GM10266 (cell line): ENCODE measurements around the gene ZCCHC24.

Source experiments
- DNase-seq: peaks from one replicate; pipeline ENCODE4 v3.0.0; 2012; ENCODE audit errors: extremely low spot score
- TF ChIP-seq, protein P1 (sequence below): IDR thresholded peaks from 2 replicates; pipeline ENCODE4 v1.5.1; 2012; ENCODE audit warnings: mild to moderate bottlenecking, low read depth; ENCODE audit not compliant: control insufficient read depth, insufficient read depth; ENCODE audit errors: missing control alignments

ZCCHC24 gene

DNA sequence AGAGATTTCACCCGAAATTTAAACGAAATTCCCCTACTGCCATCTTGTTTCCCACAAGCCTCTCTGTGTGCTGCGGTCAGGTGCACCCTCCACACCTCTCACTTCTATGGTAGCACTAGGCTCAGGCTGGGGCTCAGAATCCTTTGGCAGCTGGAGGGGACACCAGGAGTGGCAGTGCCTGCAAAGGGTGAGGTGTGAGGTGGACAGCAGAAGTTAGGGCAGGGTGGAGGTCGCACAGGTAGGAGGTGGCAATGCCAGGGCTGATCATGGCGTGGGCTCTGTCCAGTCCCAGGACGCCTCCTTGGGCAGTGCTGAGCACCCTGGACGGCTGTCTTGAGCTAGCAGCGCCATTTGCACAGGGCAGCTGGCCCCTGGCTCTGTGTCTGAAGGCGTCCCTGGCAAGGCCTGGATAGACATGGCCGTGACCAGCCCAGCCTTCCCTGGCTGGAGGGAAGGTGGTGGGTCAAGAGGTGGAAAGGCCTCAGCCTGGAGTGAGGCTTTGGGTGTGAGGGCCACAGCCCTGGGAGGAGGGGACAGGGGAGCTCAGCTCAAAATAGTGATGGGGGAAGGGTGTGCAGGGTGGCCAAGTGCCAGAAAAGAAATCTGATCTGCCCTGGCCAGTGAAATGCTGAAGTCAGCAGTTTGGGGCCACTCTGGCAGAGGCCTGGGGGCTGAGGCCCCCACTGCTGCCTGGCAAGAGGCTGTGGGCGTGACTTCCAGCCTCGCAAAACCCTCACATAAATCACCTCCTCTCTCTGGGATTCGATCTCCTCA, 40.0 kb downstream of the ZCCHC24 start:
- no peak for DNase-seq
- TF ChIP-seq, protein P1, sequence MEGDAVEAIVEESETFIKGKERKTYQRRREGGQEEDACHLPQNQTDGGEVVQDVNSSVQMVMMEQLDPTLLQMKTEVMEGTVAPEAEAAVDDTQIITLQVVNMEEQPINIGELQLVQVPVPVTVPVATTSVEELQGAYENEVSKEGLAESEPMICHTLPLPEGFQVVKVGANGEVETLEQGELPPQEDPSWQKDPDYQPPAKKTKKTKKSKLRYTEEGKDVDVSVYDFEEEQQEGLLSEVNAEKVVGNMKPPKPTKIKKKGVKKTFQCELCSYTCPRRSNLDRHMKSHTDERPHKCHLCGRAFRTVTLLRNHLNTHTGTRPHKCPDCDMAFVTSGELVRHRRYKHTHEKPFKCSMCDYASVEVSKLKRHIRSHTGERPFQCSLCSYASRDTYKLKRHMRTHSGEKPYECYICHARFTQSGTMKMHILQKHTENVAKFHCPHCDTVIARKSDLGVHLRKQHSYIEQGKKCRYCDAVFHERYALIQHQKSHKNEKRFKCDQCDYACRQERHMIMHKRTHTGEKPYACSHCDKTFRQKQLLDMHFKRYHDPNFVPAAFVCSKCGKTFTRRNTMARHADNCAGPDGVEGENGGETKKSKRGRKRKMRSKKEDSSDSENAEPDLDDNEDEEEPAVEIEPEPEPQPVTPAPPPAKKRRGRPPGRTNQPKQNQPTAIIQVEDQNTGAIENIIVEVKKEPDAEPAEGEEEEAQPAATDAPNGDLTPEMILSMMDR: no peak

DNA sequence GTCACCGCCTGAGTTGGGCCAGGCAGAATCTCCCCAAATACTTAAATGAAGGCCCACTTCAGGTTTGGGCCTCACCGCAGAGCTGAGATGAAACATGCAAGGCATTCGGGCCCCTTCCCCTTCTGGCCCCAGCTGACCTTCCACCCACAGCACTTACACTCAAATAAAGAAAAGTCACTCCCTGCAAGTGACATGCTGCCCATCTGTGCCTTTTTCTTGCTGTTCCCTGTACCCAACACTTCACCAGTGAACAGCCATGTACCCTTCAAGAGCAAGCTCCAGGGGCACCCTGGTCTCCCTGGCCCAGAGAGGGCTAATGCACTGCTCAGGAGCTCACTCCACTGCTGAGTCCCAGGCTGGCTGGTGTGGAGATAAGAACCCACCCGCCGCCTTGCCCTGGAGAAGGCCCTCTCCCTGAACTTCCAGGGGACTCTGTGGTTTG, 40.7 kb downstream of the ZCCHC24 start:
- TF ChIP-seq, protein P1: no peak
- DNase-seq: no peak

- DNase-seq: no peak
- TF ChIP-seq, protein P1: no peak
Observed at GRCh38 chr10:79404231-79404609, 41.2 kb downstream of the ZCCHC24 start.

- TF ChIP-seq, protein P1: no peak
- DNase-seq: no peak
Observed at GRCh38 chr10:79403441-79404230, 41.8 kb downstream of the ZCCHC24 start.

DNA sequence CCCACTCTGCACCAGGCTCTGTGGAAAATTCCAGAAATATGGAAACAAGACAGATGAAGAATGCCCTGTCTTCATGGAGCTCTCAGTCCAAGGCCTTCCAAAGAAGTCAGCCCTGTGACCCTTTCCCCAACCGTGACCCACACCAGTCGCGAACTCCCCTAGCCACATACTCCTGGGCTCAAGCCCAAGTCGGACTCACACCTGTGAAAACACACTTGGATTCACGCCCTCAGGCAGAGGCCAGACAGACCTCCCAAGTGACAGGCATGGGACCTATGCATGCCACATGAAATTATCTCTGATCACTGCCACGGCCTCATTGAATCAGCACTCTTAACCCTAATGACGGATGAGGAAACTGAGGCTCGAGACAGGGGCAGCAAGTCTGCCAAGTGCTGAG, 42.5 kb downstream of the ZCCHC24 start:
- TF ChIP-seq, protein P1: no peak
- DNase-seq: no peak

GRCh38 chr10:79402625-79402946, 42.8 kb downstream of the ZCCHC24 start:
- TF ChIP-seq, protein P1: no peak

More at GRCh38 chr10:79402625-79402946, 42.8 kb downstream of the ZCCHC24 start:
- no peak for DNase-seq
